ENCODE measurements around the gene SYT3.

The SYT3 gene

DNA sequence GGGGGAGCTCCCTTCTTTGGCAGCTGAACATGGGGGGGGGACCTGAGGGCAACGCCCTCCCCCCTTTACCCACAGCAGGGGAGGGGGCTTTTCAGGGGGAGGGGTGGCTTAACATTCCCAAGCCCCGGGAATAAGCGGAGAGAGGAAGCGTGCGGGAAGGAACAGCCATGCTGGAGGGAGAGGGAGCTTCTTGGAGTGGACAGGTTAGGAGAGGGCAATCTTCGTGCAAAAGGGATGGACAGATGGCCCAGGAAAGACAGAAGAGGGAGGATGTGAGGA is 20.3 kb upstream of the SYT3 start:
- Histone ChIP-seq H3K9me3 (ENCODE audit: severe bottlenecking) (peaks cover 2% of the 10 kb centered on the region), H3K27me3 (ENCODE audit: insufficient read depth, low read depth, severe bottlenecking) (no peaks in the 10 kb centered on the region), H3K27ac (peak overlapping the region; percentile 21; the same call in 1 of the 2 replicates), H3K4me3 (ENCODE audit: low read depth, low read length) (peak overlapping the region; percentile 16; the same call in 1 of the 2 replicates), H3K36me3 (peaks cover 8% of the 10 kb centered on the region)
- TF ChIP-seq, protein P1, sequence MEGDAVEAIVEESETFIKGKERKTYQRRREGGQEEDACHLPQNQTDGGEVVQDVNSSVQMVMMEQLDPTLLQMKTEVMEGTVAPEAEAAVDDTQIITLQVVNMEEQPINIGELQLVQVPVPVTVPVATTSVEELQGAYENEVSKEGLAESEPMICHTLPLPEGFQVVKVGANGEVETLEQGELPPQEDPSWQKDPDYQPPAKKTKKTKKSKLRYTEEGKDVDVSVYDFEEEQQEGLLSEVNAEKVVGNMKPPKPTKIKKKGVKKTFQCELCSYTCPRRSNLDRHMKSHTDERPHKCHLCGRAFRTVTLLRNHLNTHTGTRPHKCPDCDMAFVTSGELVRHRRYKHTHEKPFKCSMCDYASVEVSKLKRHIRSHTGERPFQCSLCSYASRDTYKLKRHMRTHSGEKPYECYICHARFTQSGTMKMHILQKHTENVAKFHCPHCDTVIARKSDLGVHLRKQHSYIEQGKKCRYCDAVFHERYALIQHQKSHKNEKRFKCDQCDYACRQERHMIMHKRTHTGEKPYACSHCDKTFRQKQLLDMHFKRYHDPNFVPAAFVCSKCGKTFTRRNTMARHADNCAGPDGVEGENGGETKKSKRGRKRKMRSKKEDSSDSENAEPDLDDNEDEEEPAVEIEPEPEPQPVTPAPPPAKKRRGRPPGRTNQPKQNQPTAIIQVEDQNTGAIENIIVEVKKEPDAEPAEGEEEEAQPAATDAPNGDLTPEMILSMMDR (IDR thresholded peaks at IDR 0.05; ENCODE audit: low read depth, low read length) = no peak
- DNase-seq = peak; percentile 36

DNA sequence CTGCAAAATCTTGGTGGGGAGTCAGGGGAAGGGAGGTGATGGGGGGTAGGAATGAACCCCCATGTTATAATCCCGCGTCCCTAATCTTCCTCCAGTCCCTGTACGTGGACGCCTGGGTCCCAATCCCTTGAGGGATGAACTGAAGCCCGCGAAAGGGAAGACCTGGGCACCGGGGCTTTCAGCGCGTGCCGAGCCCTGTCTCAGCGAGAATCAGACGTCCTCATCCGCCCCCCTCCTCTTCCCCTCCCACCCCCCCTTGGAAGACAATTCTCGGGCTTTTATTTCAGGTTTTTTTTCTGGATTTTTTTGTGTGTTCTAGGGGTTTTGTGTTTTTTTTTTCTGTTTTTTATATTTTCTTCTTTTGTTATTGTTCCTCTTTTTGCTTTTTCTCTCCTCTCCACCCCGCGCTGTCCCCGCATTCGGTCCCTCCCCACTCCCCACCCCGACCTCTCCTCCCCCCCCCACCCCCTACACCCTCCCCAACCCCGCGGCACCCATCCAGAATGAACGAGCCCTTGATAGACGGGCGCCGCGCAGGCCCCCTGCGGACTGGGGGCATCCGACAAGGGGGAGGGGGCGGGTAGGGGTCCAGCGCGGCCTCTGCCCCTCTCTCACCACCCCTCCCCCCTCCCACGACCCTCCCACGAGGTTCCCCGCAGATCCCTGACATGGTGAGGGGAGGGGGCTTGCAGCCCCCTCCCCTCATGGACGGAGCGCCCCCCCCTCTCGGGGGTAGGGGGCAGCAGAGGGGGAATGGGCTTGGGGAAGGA is 19.8 kb upstream of the SYT3 start:
- H3K36me3 ChIP-seq = peaks cover 5% of the 10 kb centered on the region
- peak overlapping the region; percentile 31 for H3K4me3 ChIP-seq (ENCODE audit: low read depth, low read length)
- no peak for DNase-seq
- H3K9me3 ChIP-seq (ENCODE audit: severe bottlenecking) = peaks cover 3% of the 10 kb centered on the region
- TF ChIP-seq, protein P1 (IDR thresholded peaks at IDR 0.05; ENCODE audit: low read depth, low read length) = no peak
- peak overlapping the region; percentile 61 for H3K27ac ChIP-seq
- H3K27me3 ChIP-seq (ENCODE audit: insufficient read depth, low read depth, severe bottlenecking) = no peaks in the 10 kb centered on the region

DNA sequence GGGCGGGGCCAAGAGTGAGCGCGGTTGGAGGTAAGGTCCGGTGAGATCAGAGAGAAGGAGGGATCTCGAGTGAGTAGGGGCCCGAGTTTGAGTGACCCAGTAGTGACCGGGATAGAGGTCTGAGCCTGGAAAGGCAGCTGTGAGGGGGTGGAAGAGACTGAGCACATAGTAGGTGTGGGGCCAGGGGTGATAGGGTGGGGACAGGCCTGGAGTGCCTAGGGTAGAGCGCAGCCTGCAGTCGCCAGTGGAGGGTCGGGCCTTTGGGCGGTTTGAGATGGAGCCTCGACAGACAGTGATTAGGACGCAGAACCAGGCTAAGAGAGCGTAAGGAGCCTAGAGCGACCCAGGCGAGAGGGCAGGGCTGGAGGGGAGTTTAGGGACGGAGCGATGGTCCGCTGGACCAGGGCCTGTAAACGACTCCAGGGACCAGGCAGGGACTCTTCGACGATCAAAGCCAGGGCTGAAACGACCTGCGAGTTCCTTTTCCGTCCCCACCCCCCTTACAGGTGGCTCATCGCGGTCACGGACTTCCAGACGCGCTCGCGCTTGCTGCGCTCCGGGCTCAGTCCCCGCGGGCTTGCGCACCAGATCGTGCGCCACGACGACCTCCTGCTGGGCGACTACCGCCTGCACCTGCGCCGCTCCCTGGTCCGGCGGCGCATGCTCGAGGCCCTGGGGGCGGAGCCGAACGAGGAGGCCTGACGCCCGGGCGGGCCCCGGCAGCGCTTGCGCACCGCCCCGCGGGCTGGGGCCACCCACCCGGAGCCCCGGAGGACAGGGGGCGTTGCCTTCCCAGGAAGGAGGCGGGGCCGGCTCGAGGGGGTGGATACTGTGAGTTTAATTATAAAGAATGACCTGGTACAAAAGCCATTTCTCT is 19.0 kb upstream of the SYT3 start:
- Histone ChIP-seq H3K27me3 (ENCODE audit: insufficient read depth, low read depth, severe bottlenecking) (no peaks in the 10 kb centered on the region), H3K27ac (peak overlapping the region; percentile 87), H3K4me3 (ENCODE audit: low read depth, low read length) (peak overlapping the region; percentile 96), H3K9me3 (ENCODE audit: severe bottlenecking) (peaks cover 3% of the 10 kb centered on the region), H3K36me3 (peaks cover 2% of the 10 kb centered on the region)
- TF ChIP-seq, protein P1 (IDR thresholded peaks at IDR 0.05; ENCODE audit: low read depth, low read length) = no peak
- peak; percentile 94 for DNase-seq

DNA sequence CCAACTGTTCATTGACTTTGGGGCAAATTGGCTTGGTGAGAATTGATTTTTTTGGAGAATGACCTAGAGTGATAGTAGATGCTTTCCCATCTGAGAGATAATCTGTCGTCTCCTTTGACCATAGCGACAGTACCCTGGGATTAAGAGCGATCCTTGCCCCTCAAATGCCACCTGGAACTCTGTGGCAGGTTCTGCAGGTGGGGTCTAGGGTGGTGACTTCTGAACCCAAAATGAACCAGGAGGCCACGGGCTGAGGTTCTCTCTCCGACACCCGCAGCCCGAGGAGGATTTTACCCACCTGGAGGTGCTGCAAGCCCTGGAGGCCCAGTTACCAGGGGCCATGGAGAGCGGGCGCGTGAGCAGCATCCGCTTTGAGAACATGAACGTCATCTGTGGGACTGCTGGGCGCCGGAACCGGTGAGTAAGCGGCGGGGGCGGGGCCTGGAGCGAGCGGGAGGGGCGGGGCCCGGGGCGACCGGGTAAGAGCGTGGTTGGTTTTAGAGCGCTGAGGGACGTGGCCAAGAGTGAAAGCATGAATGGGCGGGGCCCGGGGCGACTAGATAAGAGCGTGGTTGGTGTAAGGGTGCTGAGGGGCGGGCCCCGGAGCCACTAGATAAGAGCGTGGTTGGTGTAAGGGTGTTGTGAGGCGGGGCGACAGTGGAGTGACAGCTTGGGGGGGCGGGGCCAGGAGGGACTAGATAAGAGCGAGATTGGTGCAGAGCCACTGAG is 18.2 kb upstream of the SYT3 start:
- peak overlapping the region; percentile 96 for H3K4me3 ChIP-seq (ENCODE audit: low read depth, low read length)

DNA sequence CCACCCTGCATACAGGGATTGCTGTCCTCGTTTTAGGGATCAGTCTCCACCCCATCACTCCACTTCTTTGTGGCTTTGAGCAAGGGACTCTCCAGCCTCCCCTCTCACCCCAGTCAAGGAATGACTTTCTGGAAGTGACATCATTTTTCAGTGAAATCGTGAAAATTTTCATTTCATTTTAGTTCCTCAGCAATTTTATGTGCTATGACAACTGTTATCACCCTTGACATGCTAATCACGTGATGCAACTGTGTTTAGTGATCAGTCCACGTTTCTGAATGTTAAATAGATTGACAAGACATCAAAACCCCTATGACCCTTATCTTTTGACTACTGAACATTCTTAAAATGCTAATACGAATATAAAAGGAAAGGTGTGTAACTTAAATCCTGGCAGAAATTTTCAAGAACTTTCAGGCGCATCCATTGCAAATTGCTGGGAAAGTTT is 17.6 kb upstream of the SYT3 start:
- Histone ChIP-seq H3K27me3 (ENCODE audit: insufficient read depth, low read depth, severe bottlenecking) (no peaks in the 10 kb centered on the region), H3K27ac (no peak overlapping the region), H3K9me3 (ENCODE audit: severe bottlenecking) (peaks cover 3% of the 10 kb centered on the region), H3K4me3 (ENCODE audit: low read depth, low read length) (peak overlapping the region; percentile 71), H3K36me3 (peaks cover 2% of the 10 kb centered on the region)
- DNase-seq = no peak
- TF ChIP-seq, protein P1 (IDR thresholded peaks at IDR 0.05; ENCODE audit: low read depth, low read length) = no peak

More for the DNA sequence above, 18.2 kb upstream of the SYT3 start:
- peak; percentile 100 for DNase-seq
- peak overlapping the region; percentile 87 for H3K27ac ChIP-seq
- peaks cover 2% of the 10 kb centered on the region for H3K36me3 ChIP-seq
- no peaks in the 10 kb centered on the region for H3K27me3 ChIP-seq (ENCODE audit: insufficient read depth, low read depth, severe bottlenecking)
- TF ChIP-seq, protein P1 (IDR thresholded peaks at IDR 0.05; ENCODE audit: low read depth, low read length) = no peak
- H3K9me3 ChIP-seq (ENCODE audit: severe bottlenecking) = peaks cover 3% of the 10 kb centered on the region

Data from WERI-Rb-1 (cell line).